ENCODE data around the gene TBC1D22A. TPM values are rescaled to one million over a fixed set of nuclear protein-coding genes. Genes with fewer than 3 reads are reported as not detected.

The TBC1D22A gene
- total and polyA plus RNA-seq, 2 experiments from 2014 or later: 15.3 to 19.8 TPM

GRCh38 chr22:46972256-46972655 is 209.8 kb downstream of the TBC1D22A start:
- Histone ChIP-seq H3K4me3 (no peak overlapping the region), H3K9me2 (replicated peaks; ENCODE audit: insufficient read depth) (no peaks in the 10 kb centered on the region), H3K27me3 (no peaks in the 10 kb centered on the region), H3K27ac (no peak overlapping the region), H3K9me3 (ENCODE audit: low read depth) (no peaks in the 10 kb centered on the region), H3K4me1 (ENCODE audit: insufficient read depth) (peaks cover 7% of the 10 kb centered on the region), H4K20me1 (ENCODE audit: insufficient read depth, poor library complexity, severe bottlenecking) (no peaks in the 10 kb centered on the region), H2AFZ (no peak overlapping the region), H3K36me3 (replicated peaks; ENCODE audit: insufficient read depth, low read depth) (no peaks in the 10 kb centered on the region), H3K79me2 (no peaks in the 10 kb centered on the region), H3K4me2 (no peak overlapping the region)
- DNase-seq (ENCODE audit: low spot score): no peak
- no peak for TF ChIP-seq EZH2 (IDR thresholded peaks at IDR 0.05; ENCODE audit: borderline replicate concordance)
- no peak for TF ChIP-seq EZH2phosphoT487 (IDR thresholded peaks at IDR 0.05; ENCODE audit: low read depth, severe bottlenecking, unreplicated experiment)
- 92% methylated on average over 17 of the region's 17 CpGs for WGBS (ENCODE audit: low lambda C conversion rate, missing lambda C conversion rate)

GRCh38 chr22:46972901-46973831 is 210.7 kb downstream of the TBC1D22A start:
- no peak for DNase-seq (ENCODE audit: low spot score)
- TF ChIP-seq CTCF (IDR thresholded peaks at IDR 0.05; ENCODE audit: poor library complexity) (no peak), EZH2phosphoT487 (IDR thresholded peaks at IDR 0.05; ENCODE audit: low read depth, severe bottlenecking, unreplicated experiment) (no peak), EZH2 (IDR thresholded peaks at IDR 0.05; ENCODE audit: borderline replicate concordance) (no peak)
- Histone ChIP-seq H3K4me2 (no peak overlapping the region), H3K9me2 (replicated peaks; ENCODE audit: insufficient read depth) (no peaks in the 10 kb centered on the region), H4K20me1 (ENCODE audit: insufficient read depth, poor library complexity, severe bottlenecking) (no peaks in the 10 kb centered on the region), H3K27ac (no peak overlapping the region), H3K79me2 (no peaks in the 10 kb centered on the region), H3K4me3 (no peak overlapping the region), H3K4me1 (ENCODE audit: insufficient read depth) (peaks cover 7% of the 10 kb centered on the region), H2AFZ (no peak overlapping the region), H3K9me3 (ENCODE audit: low read depth) (no peaks in the 10 kb centered on the region), H3K36me3 (replicated peaks; ENCODE audit: insufficient read depth, low read depth) (no peaks in the 10 kb centered on the region), H3K27me3 (no peaks in the 10 kb centered on the region)
- WGBS (ENCODE audit: low lambda C conversion rate, missing lambda C conversion rate): 90% methylated on average over 32 of the region's 32 CpGs

- H3K36me3 ChIP-seq (replicated peaks; ENCODE audit: insufficient read depth, low read depth): no peaks in the 10 kb centered on the region
- no peaks in the 10 kb centered on the region for H4K20me1 ChIP-seq (ENCODE audit: insufficient read depth, poor library complexity, severe bottlenecking)
- H2AFZ ChIP-seq: no peak overlapping the region
- DNase-seq (ENCODE audit: low spot score): no peak
- no peaks in the 10 kb centered on the region for H3K79me2 ChIP-seq
- no peak overlapping the region for H3K4me3 ChIP-seq
- TF ChIP-seq CTCF (IDR thresholded peaks at IDR 0.05; ENCODE audit: poor library complexity) (no peak), EZH2 (IDR thresholded peaks at IDR 0.05; ENCODE audit: borderline replicate concordance) (no peak), EZH2phosphoT487 (IDR thresholded peaks at IDR 0.05; ENCODE audit: low read depth, severe bottlenecking, unreplicated experiment) (no peak)
- no peak overlapping the region for H3K27ac ChIP-seq
- H3K9me3 ChIP-seq (ENCODE audit: low read depth): no peaks in the 10 kb centered on the region
- peaks cover 7% of the 10 kb centered on the region for H3K4me1 ChIP-seq (ENCODE audit: insufficient read depth)
- 88% methylated on average over 19 of the region's 20 CpGs for WGBS (ENCODE audit: low lambda C conversion rate, missing lambda C conversion rate)
- H3K4me2 ChIP-seq: no peak overlapping the region
- no peaks in the 10 kb centered on the region for H3K9me2 ChIP-seq (replicated peaks; ENCODE audit: insufficient read depth)
- H3K27me3 ChIP-seq: no peaks in the 10 kb centered on the region
These were observed 211.6 kb downstream of the TBC1D22A start for GRCh38 chr22:46974077-46974476.
